H1 (cell line): Measurements from ENCODE around the gene RASAL1. TPM values are rescaled to one million over a fixed set of nuclear protein-coding genes. Genes with fewer than 3 reads are reported as not detected.

ENCODE experiments used
- CTCF ChIA-PET: fragments of 300-600 bp; sonication (Branson Sonifier 250); formaldehyde crosslinking; loops from one replicate; lab custom pipeline; 2021; ENCODE audit not compliant: partially characterized antibody; lab: Charles Lee
- POLR2A ChIA-PET: fragments of 300-600 bp; sonication (Branson Sonifier 250); formaldehyde crosslinking; loops from one replicate; lab custom pipeline; 2021; ENCODE audit warnings: inconsistent platforms; ENCODE audit not compliant: partially characterized antibody; lab: Charles Lee
- DNase-seq, 2 experiments: peaks; one replicate each; pipeline versions ENCODE4 v3.0.0 to v3.0.0-alpha.2; 2010 to 2022; ENCODE audit warnings: low spot score in 2 of 2, low read depth in 1 of 2, mixed read lengths in 1 of 2
- FAIRE-seq: peaks from 2 replicates; lab custom pipeline; 2011; peaks lifted over from hg19 to GRCh38; lab: Jason Lieb, UNC
- H2AFZ ChIP-seq: 2 replicates; pipeline ENCODE4 v1.8.1; 2012; ENCODE audit warnings: low read length, inconsistent platforms
- H2AK5ac ChIP-seq: 2 replicates; pipeline ENCODE4 v1.6.1; 2013; ENCODE audit warnings: low read depth, low read length
- H2BK120ac ChIP-seq: replicated peaks from 2 replicates; pipeline ENCODE3; 2013; ENCODE audit warnings: low read depth, low read length, inconsistent platforms
- H2BK12ac ChIP-seq: 2 replicates; pipeline ENCODE4 v1.6.1; 2013; ENCODE audit warnings: low read depth, low read length
- H2BK15ac ChIP-seq: 2 replicates; pipeline ENCODE4 v1.6.1; 2013; ENCODE audit warnings: low read length
- H2BK20ac ChIP-seq: 2 replicates; pipeline ENCODE4 v1.6.1; 2013; ENCODE audit warnings: low read length
- H2BK5ac ChIP-seq: 2 replicates; pipeline ENCODE4 v1.6.1; 2013; ENCODE audit warnings: low read depth, low read length
- H3K14ac ChIP-seq: 2 replicates; pipeline ENCODE4 v1.6.1; 2013; ENCODE audit warnings: inconsistent platforms; ENCODE audit not compliant: insufficient read length
- H3K18ac ChIP-seq: 2 replicates; pipeline ENCODE4 v1.6.1; 2013; ENCODE audit warnings: low read length; ENCODE audit errors: extremely low read depth
- H3K23ac ChIP-seq: 2 replicates; pipeline ENCODE4 v1.6.1; 2013; ENCODE audit warnings: inconsistent platforms; ENCODE audit not compliant: insufficient read length
- H3K23me2 ChIP-seq: 2 replicates; pipeline ENCODE4 v1.6.1; 2013; ENCODE audit warnings: low read depth, low read length
- H3K27ac ChIP-seq: 2 replicates; pipeline ENCODE4 v1.6.1; 2011; ENCODE audit warnings: low read depth, low read length, inconsistent platforms
- H3K27me3 ChIP-seq, 4 experiments: replicated peaks in 1 of 4; 1 replicate in 1 of 4; 2 replicates in 3 of 4; pipeline versions ENCODE4 v1.6.1 to v1.8.1; 2011 to 2013; ENCODE audit warnings: low read length in 3 of 4, mild to moderate bottlenecking in 3 of 4, inconsistent platforms in 2 of 4, mixed read lengths in 2 of 4, moderate library complexity in 1 of 4; ENCODE audit not compliant: control insufficient read depth in 3 of 4, insufficient read depth in 3 of 4; ENCODE audit errors: extremely low read depth in 1 of 4
- H3K36me3 ChIP-seq, 4 experiments: 2 replicates each; pipeline versions ENCODE4 v1.6.1 to v1.8.1; 2011 to 2013; ENCODE audit warnings: mild to moderate bottlenecking in 4 of 4, low read length in 3 of 4, moderate library complexity in 2 of 4, control low read depth in 1 of 4, inconsistent platforms in 1 of 4; ENCODE audit not compliant: insufficient read depth in 4 of 4, control insufficient read depth in 2 of 4
- H3K4ac ChIP-seq: replicated peaks from 2 replicates; pipeline ENCODE3; 2013; ENCODE audit warnings: low read length, low read depth, mixed read lengths, inconsistent platforms; ENCODE audit not compliant: insufficient read length
- H3K4me1 ChIP-seq, 4 experiments: replicated peaks in 1 of 4; 1 replicate in 1 of 4; 2 replicates in 3 of 4; pipeline versions ENCODE4 v1.6.1 to v1.8.1; 2011 to 2013; ENCODE audit warnings: low read length in 3 of 4, inconsistent platforms in 2 of 4, mixed read lengths in 1 of 4; ENCODE audit not compliant: insufficient read depth in 4 of 4, control insufficient read depth in 3 of 4
- H3K4me2 ChIP-seq, 2 experiments: 2 replicates each; pipeline versions ENCODE4 v1.6.1 to v1.8.1; 2011 to 2013; ENCODE audit warnings: low read depth in 2 of 2, low read length in 2 of 2, control low read depth in 1 of 2, inconsistent platforms in 1 of 2, mild to moderate bottlenecking in 1 of 2; ENCODE audit not compliant: insufficient read depth in 1 of 2
- H3K4me3 ChIP-seq, 4 experiments: fragments of 200-600, 300-600 bp in 1 of 4; sonication (generic), shearing (Covaris generic), sonication (Bioruptor Twin) in 1 of 4; 2 replicates each; pipeline versions ENCODE4 v1.5.1 to v1.8.1; 2011 to 2016; ENCODE audit warnings: low read length in 4 of 4, low read depth in 3 of 4, control low read depth in 2 of 4, inconsistent platforms in 2 of 4, mild to moderate bottlenecking in 2 of 4, mixed read lengths in 1 of 4, moderate library complexity in 1 of 4; ENCODE audit not compliant: insufficient read depth in 2 of 4; ENCODE audit errors: extremely low read depth in 1 of 4
- H3K56ac ChIP-seq: replicated peaks from 2 replicates; pipeline ENCODE3; 2013; ENCODE audit warnings: low read depth, mild to moderate bottlenecking, mixed read lengths, low read length, inconsistent platforms; ENCODE audit not compliant: insufficient read length
- H3K79me1 ChIP-seq: 2 replicates; pipeline ENCODE4 v1.6.1; 2013; ENCODE audit warnings: low read depth, low read length, control low read depth
- H3K79me2 ChIP-seq, 2 experiments: 2 replicates each; pipeline versions ENCODE4 v1.6.1 to v1.8.1; 2012 to 2013; ENCODE audit warnings: low read length in 2 of 2, mild to moderate bottlenecking in 2 of 2, inconsistent platforms in 1 of 2; ENCODE audit not compliant: insufficient read depth in 2 of 2, control insufficient read depth in 1 of 2
- H3K9ac ChIP-seq, 4 experiments: replicated peaks in 1 of 4; 1 replicate in 1 of 4; 2 replicates in 3 of 4; pipeline versions ENCODE4 v1.6.1 to v1.8.1; 2011 to 2013; ENCODE audit warnings: low read depth in 3 of 4, low read length in 3 of 4, control low read depth in 2 of 4, mild to moderate bottlenecking in 2 of 4, moderate library complexity in 2 of 4, inconsistent platforms in 1 of 4; ENCODE audit errors: extremely low read depth in 1 of 4
- H3K9me3 ChIP-seq, 2 experiments: 2 replicates each; pipeline versions ENCODE4 v1.6.1 to v1.8.1; 2012 to 2013; ENCODE audit warnings: mild to moderate bottlenecking in 2 of 2, moderate library complexity in 2 of 2, control low read depth in 1 of 2, inconsistent platforms in 1 of 2, low read depth in 1 of 2, low read length in 1 of 2, mixed read lengths in 1 of 2; ENCODE audit not compliant: insufficient read depth in 2 of 2
- H4K20me1 ChIP-seq, 2 experiments: replicated peaks in 1 of 2; 2 replicates each; pipeline versions ENCODE3 to v1.8.1; 2011 to 2013; ENCODE audit warnings: inconsistent platforms in 2 of 2, low read length in 2 of 2, mild to moderate bottlenecking in 1 of 2; ENCODE audit not compliant: insufficient read depth in 2 of 2, control insufficient read depth in 1 of 2
- H4K5ac ChIP-seq: 2 replicates; pipeline ENCODE4 v1.6.1; 2013; ENCODE audit warnings: low read length, low read depth, mixed read lengths, inconsistent platforms; ENCODE audit not compliant: insufficient read length
- H4K8ac ChIP-seq: 2 replicates; pipeline ENCODE4 v1.8.0; 2013; ENCODE audit warnings: mild to moderate bottlenecking, moderate library complexity, low read length, inconsistent platforms; ENCODE audit not compliant: insufficient read depth; ENCODE audit errors: extremely low read depth
- H4K91ac ChIP-seq: replicated peaks from 2 replicates; pipeline ENCODE3; 2013; ENCODE audit warnings: low read length, mixed read lengths, inconsistent platforms; ENCODE audit not compliant: insufficient read length
- ASH2L ChIP-seq: fragments of 200-600, 300-600 bp; sonication (generic); IDR thresholded peaks from one replicate; pipeline ENCODE4 v1.7.1; 2017; ENCODE audit warnings: low read length
- EGR1 ChIP-seq: IDR thresholded peaks from 2 replicates; pipeline ENCODE4 v1.6.1; 2011; ENCODE audit warnings: low read depth, low read length, borderline replicate concordance
- EZH2 ChIP-seq: fragments of 200-600 bp; sonication (generic); IDR thresholded peaks from 2 replicates; pipeline ENCODE4 v1.7.1; 2012; ENCODE audit warnings: low read depth, mild to moderate bottlenecking, moderate library complexity, low read length, inconsistent platforms; ENCODE audit not compliant: severe bottlenecking
- HDAC2 ChIP-seq, 2 experiments: fragments of 300-600 bp in 1 of 2; sonication (generic) in 1 of 2; IDR thresholded peaks; 2 replicates each; pipeline ENCODE4 v1.6.1; 2011 to 2012; ENCODE audit warnings: low read depth in 2 of 2, low read length in 2 of 2, mild to moderate bottlenecking in 2 of 2, moderate library complexity in 2 of 2, borderline replicate concordance in 1 of 2, inconsistent platforms in 1 of 2
- KDM1A ChIP-seq: fragments of 200-600, 300-600 bp; sonication (generic); IDR thresholded peaks from 2 replicates; pipeline ENCODE4 v1.7.1; 2016; ENCODE audit warnings: mild to moderate bottlenecking, low read length, borderline replicate concordance
- SP1 ChIP-seq: IDR thresholded peaks from 2 replicates; pipeline ENCODE4 v1.6.1; 2011; ENCODE audit warnings: low read depth, low read length
- TBP ChIP-seq: IDR thresholded peaks from 2 replicates; pipeline ENCODE4 v1.6.1; 2011; ENCODE audit warnings: low read depth, low read length, improper control_type of control experiment
- TEAD4 ChIP-seq: IDR thresholded peaks from 2 replicates; pipeline ENCODE4 v1.6.1; 2012; ENCODE audit warnings: low read depth, low read length, inconsistent platforms, mixed read lengths
- USF2 ChIP-seq: IDR thresholded peaks from 2 replicates; pipeline ENCODE4 v1.6.1; 2011; ENCODE audit warnings: low read length, improper control_type of control experiment
- WGBS, 2 experiments: shearing (Covaris generic) in 1 of 2; methylation state at CpG; one replicate each; pipeline versions ENCODE4 v1.1.6 to v1.1.7; 2013 to 2015; ENCODE audit warnings: low lambda C conversion rate in 2 of 2, mixed read lengths in 2 of 2, inconsistent platforms in 1 of 2, low coverage in 1 of 2, missing lambda C conversion rate in 1 of 2; ENCODE audit not compliant: insufficient replicate concordance in 2 of 2, insufficient coverage in 1 of 2, insufficient read length in 1 of 2; ENCODE audit errors: extremely low coverage in 1 of 2, missing lambda C conversion rate in 1 of 2; 5-methylcytosine and 5-hydroxymethylcytosine counted together
- polyA plus RNA-seq, 7 experiments: library from polyadenylated mRNA; depleted of rRNA in 3 of 7; stranded (reverse) in 5 of 7; unstranded in 2 of 7; fragments of >200 nt in 5 of 7; fragments of 200-250 nt in 2 of 7; gene quantifications; 1 replicate in 5 of 7; 2 replicates in 1 of 7; 4 replicates in 1 of 7; pipeline versions ENCODE4 v1.2.1 to v1.2.3, GENCODE V29; 2011 to 2013; ENCODE audit warnings: missing spikeins in 2 of 7, mixed read lengths in 2 of 7
- total RNA-seq: library from RNA; stranded (reverse); fragmentation: NEBNext Ultra II Directional; extraction: Animal tissue kit (Norgen Biotek cat#: 25700); gene quantifications from 2 replicates; pipeline ENCODE4 v1.2.1, GENCODE V29; 2021

RASAL1 gene
- total and polyA plus RNA-seq, 2 of the 8 experiments (the other 6 are each of a cell fraction or from before 2014, with no cell fraction given): 3.7 to 5.0 TPM

DNA sequence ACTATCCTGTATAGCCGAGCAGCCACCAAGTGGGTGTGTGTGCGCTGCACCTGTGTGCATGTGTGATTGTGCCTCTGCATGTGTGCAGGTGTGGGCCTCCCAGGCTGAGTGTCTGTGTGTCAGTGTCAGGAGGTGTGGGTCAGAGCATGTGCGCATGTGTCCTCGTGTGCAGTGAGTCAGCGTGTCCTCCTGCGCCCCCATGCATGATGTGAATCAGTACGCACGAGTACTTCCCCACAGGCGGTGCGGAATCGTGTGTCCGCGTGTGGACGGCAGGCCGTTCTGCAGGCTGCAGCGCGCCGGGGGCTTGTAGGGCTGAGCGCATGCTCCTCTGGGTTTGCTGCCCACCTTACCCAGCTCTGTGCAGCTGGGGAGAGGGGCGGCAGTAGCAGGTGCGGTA, 44.8 kb downstream of the RASAL1 start:
- Histone ChIP-seq H4K91ac (peak overlapping the region; percentile 55), H2BK20ac (no peak overlapping the region)
- POLR2A ChIA-PET: interaction anchor here (1.2 to 1.6 kb wide), 2 partner anchors 9 to 11 kb away, joined by 3 to 4 read pairs; no protein-coding TSS in a partner anchor

More for the DNA sequence above, 44.8 kb downstream of the RASAL1 start:
- H3K9ac ChIP-seq: no peak overlapping the region
- H2BK5ac ChIP-seq: no peak overlapping the region
- H3K56ac ChIP-seq: no peak overlapping the region
- H2AFZ ChIP-seq: no peak overlapping the region
- FAIRE-seq (no peak), DNase-seq (no peak)
- H3K14ac ChIP-seq: no peak overlapping the region
- no peaks in the 10 kb centered on the region for H3K36me3 ChIP-seq
- no peak overlapping the region for H2AK5ac ChIP-seq
- H3K18ac ChIP-seq: no peak overlapping the region
- H4K5ac ChIP-seq: no peak overlapping the region
- H3K4me1 ChIP-seq: peaks cover 0 to 13% (median 9%) of the 10 kb centered on the region in 4 experiments; a peak in 5 of 7 replicates
- TF ChIP-seq KDM1A: no peak
- no peak for TF ChIP-seq USF2
- TF ChIP-seq EZH2: no peak
- TF ChIP-seq HDAC2 (IDR thresholded peaks at IDR 0.05; ENCODE audit: borderline replicate concordance in 1 of 2, low read depth in 2 of 2, low read length in 2 of 2): no peak
- TF ChIP-seq TBP: no peak
- no peak for TF ChIP-seq SP1
- no peak for TF ChIP-seq ASH2L
- TF ChIP-seq TEAD4: no peak
- TF ChIP-seq EGR1: no peak
- peaks cover 0 to 2% of the 10 kb centered on the region in 2 experiments for H4K20me1 ChIP-seq
- H3K79me2 ChIP-seq: no peaks in the 10 kb centered on the region
- H3K4ac ChIP-seq: no peak overlapping the region
- H3K27me3 ChIP-seq: no peaks in the 10 kb centered on the region
- peak overlapping the region; percentile 75; the same call in 1 of the 2 replicates for H2BK12ac ChIP-seq
- no peak overlapping the region for H3K27ac ChIP-seq
- H3K9me3 ChIP-seq: no peaks in the 10 kb centered on the region
- peaks cover 3% of the 10 kb centered on the region; the same call in 1 of the 2 replicates for H3K23me2 ChIP-seq
- no peak overlapping the region for H3K23ac ChIP-seq
- H3K79me1 ChIP-seq: no peaks in the 10 kb centered on the region
- H2BK15ac ChIP-seq: peak overlapping the region; percentile 75; the same call in 1 of the 2 replicates
- no peak overlapping the region for H4K8ac ChIP-seq
- WGBS, 2 experiments: 77% methylated on average over 21 of the region's 21 CpGs; no CpG with 5 or more reads in 1 of the 2 experiments
- H3K4me2 ChIP-seq: no peak overlapping the region
- H3K4me3 ChIP-seq: no peak overlapping the region
- CTCF ChIA-PET: interaction anchor here (1.0 to 8.8 kb wide), 10 partner anchors 8 to 100 kb away, joined by 3 to 139 read pairs (median 8); no protein-coding TSS in a partner anchor
- no peak overlapping the region for H2BK120ac ChIP-seq
